Measurements from ENCODE around the gene ENTREP3.

DNA sequence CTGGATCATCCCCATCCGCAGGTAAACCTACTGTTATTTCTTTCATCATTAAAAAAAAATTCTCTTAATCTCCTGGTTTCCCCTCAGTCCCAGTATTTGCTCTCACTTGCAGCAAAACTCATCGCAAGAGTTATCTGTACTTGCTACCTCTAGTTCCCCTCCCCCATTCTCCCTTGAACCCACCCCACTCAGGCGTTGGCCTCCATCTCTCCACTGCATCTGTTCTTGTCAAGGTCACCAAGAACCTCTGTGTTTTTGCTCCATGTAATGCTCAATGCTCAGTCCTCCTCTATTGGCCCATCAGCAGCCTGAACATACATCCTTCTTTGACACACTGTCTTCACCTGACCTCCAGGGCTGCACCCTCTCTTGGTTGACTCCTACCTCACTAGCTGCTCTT lies 41.4 kb upstream of the ENTREP3 start:
- TF ChIP-seq, protein P1, sequence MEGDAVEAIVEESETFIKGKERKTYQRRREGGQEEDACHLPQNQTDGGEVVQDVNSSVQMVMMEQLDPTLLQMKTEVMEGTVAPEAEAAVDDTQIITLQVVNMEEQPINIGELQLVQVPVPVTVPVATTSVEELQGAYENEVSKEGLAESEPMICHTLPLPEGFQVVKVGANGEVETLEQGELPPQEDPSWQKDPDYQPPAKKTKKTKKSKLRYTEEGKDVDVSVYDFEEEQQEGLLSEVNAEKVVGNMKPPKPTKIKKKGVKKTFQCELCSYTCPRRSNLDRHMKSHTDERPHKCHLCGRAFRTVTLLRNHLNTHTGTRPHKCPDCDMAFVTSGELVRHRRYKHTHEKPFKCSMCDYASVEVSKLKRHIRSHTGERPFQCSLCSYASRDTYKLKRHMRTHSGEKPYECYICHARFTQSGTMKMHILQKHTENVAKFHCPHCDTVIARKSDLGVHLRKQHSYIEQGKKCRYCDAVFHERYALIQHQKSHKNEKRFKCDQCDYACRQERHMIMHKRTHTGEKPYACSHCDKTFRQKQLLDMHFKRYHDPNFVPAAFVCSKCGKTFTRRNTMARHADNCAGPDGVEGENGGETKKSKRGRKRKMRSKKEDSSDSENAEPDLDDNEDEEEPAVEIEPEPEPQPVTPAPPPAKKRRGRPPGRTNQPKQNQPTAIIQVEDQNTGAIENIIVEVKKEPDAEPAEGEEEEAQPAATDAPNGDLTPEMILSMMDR (IDR thresholded peaks at IDR 0.05; ENCODE audit: borderline replicate concordance, extremely low read depth, low read length, poor library complexity, severe bottlenecking), result no peak
- TF ChIP-seq EZH2 (IDR thresholded peaks at IDR 0.05; ENCODE audit: borderline replicate concordance, low read depth, low read length, severe bottlenecking), result no peak

Measured in DND-41 (cell line).